HepG2 (cell line): ENCODE data around the gene RPLP2. TPM values are rescaled to one million over a fixed set of nuclear protein-coding genes. Genes with fewer than 3 reads are reported as not detected.

ENCODE experiments used
- ATF7-NPFF ChIP-seq: sonication (generic); formaldehyde crosslinking; IDR thresholded peaks from 2 replicates; pipeline ENCODE4 v1.8.1; 2023; ENCODE audit warnings: mild to moderate bottlenecking, low read depth, missing genetic modification reagents, moderate library complexity
- DRAP1 ChIP-seq: IDR thresholded peaks from 2 replicates; pipeline ENCODE4 v1.6.1; 2016; ENCODE audit warnings: missing genetic modification reagents, missing compliant biosample characterization
- LBX2 ChIP-seq: sonication (generic); formaldehyde crosslinking; IDR thresholded peaks from 2 replicates; pipeline ENCODE4 v1.5.0; 2020; ENCODE audit warnings: missing genetic modification reagents, mild to moderate bottlenecking, borderline replicate concordance
- MEIS1 ChIP-seq: sonication (generic); formaldehyde crosslinking; IDR thresholded peaks from 2 replicates; pipeline ENCODE4 v1.9.0; 2021; ENCODE audit warnings: mild to moderate bottlenecking, missing genetic modification reagents, moderate library complexity, borderline replicate concordance
- NR0B2 ChIP-seq: sonication (generic); formaldehyde crosslinking; IDR thresholded peaks from 2 replicates; pipeline ENCODE4 v1.4.0; 2020; ENCODE audit warnings: mild to moderate bottlenecking, missing genetic modification reagents
- SAP130 ChIP-seq: IDR thresholded peaks from 2 replicates; pipeline ENCODE4 v1.6.1; 2016; ENCODE audit warnings: low read depth
- SATB2 ChIP-seq: sonication (generic); formaldehyde crosslinking; IDR thresholded peaks from 2 replicates; pipeline ENCODE4 v1.5.0; 2020; ENCODE audit warnings: missing genetic modification reagents
- SMAD9 ChIP-seq: sonication (generic); formaldehyde crosslinking; IDR thresholded peaks from 2 replicates; pipeline ENCODE4 v1.5.1; 2020; ENCODE audit warnings: mild to moderate bottlenecking, missing genetic modification reagents
- SMYD3 ChIP-seq: sonication (generic); formaldehyde crosslinking; IDR thresholded peaks from 2 replicates; pipeline ENCODE4 v1.8.1; 2023; ENCODE audit warnings: mild to moderate bottlenecking, missing genetic modification reagents
- SP1 ChIP-seq, 2 experiments: fragments of 450-650 bp in 1 of 2; sonication (generic) in 1 of 2; formaldehyde crosslinking in 1 of 2; IDR thresholded peaks; 2 replicates each; pipeline versions ENCODE4 v1.4.0 to v1.6.1; 2016 to 2020; ENCODE audit warnings: missing genetic modification reagents in 1 of 2
- SP5 ChIP-seq: IDR thresholded peaks from 2 replicates; pipeline ENCODE4 v1.6.1; 2016; ENCODE audit warnings: low read depth, borderline replicate concordance
- SRSF1 ChIP-seq: fragments of 200-400 bp; formaldehyde crosslinking; optimal IDR thresholded peaks from 2 replicates; pipeline ENCODE3; 2017; ENCODE audit warnings: mild to moderate bottlenecking, low read depth, low read length, moderate library complexity
- THRA ChIP-seq: sonication (generic); formaldehyde crosslinking; IDR thresholded peaks from 2 replicates; pipeline ENCODE4 v1.4.0; 2020; ENCODE audit warnings: missing genetic modification reagents, borderline replicate concordance
- YY1 ChIP-seq: IDR thresholded peaks from 2 replicates; pipeline ENCODE4 v1.6.1; 2011; ENCODE audit warnings: low read length, low read depth, moderate library complexity, mild to moderate bottlenecking; ENCODE audit not compliant: insufficient read depth, insufficient replicate concordance
- ZBTB25 ChIP-seq: IDR thresholded peaks from 2 replicates; pipeline ENCODE4 v1.6.1; 2018; ENCODE audit warnings: missing genetic modification reagents
- ZC3H13 ChIP-seq: sonication (generic); formaldehyde crosslinking; IDR thresholded peaks from 2 replicates; pipeline ENCODE4 v1.8.1; 2023; ENCODE audit warnings: mild to moderate bottlenecking, missing genetic modification reagents, moderate library complexity
- ZMAT3 ChIP-seq: sonication (generic); formaldehyde crosslinking; conservative IDR thresholded peaks from 2 replicates; pipeline ENCODE4 v1.7.0; 2021; ENCODE audit warnings: missing genetic modification reagents
- ZNF274 ChIP-seq: sonication (generic); formaldehyde crosslinking; IDR thresholded peaks from 2 replicates; pipeline ENCODE4 v1.5.1; 2020; ENCODE audit warnings: mild to moderate bottlenecking, missing genetic modification reagents
- ZNF790 ChIP-seq: sonication (generic); formaldehyde crosslinking; IDR thresholded peaks from 2 replicates; pipeline ENCODE4 v1.8.0; 2022; ENCODE audit warnings: missing genetic modification reagents, mild to moderate bottlenecking, borderline replicate concordance
- polyA plus RNA-seq, 8 experiments: library from polyadenylated mRNA; depleted of rRNA in 3 of 8; stranded (reverse) in 7 of 8; unstranded in 1 of 8; fragments of >200 nt; fragmentation: Illumina TruSeq in 4 of 8; extraction: Trizol in 4 of 8; gene quantifications; 2 replicates each; pipeline versions ENCODE4 v1.2.1 to v1.2.3, GENCODE V29; 2011 to 2016; ENCODE audit warnings: low read depth in 4 of 8, missing spikeins in 1 of 8, mixed read lengths in 1 of 8; ENCODE audit not compliant: insufficient read depth in 1 of 8
- total RNA-seq, 5 experiments: library from RNA; depleted of rRNA; stranded (reverse); fragments of >200 nt; fragmentation: Illumina TruSeq; extraction: Trizol; gene quantifications; 2 replicates each; pipeline ENCODE4 v1.2.3, GENCODE V29; 2016; ENCODE audit warnings: low read depth in 1 of 5

RPLP2 gene
- total and polyA plus RNA-seq, 2 of the 13 experiments (the other 11 are each of a cell fraction or from before 2014, with no cell fraction given): 978 to 2,106 TPM

- peak; percentile 98 for TF ChIP-seq NR0B2 (CRISPR knock-in tag)
- peak; percentile 99 for TF ChIP-seq SAP130 (CRISPR knock-in tag)
- peak; percentile 67; the same call in 1 of the 2 replicates for TF ChIP-seq LBX2 (CRISPR knock-in tag)
- TF ChIP-seq ZBTB25 (CRISPR knock-in tag): 0 out of 2 replicates have a peak, but pooled peaks have one; percentile 79
- TF ChIP-seq ZMAT3 (CRISPR knock-in tag): peak; percentile 91
- TF ChIP-seq SMAD9 (CRISPR knock-in tag): 0 out of 2 replicates have a peak, but pooled peaks have one; percentile 82
- TF ChIP-seq ZNF274 (CRISPR knock-in tag): peak; percentile 60; the same call in 1 of the 2 replicates
- 0 out of 2 replicates have a peak, but pooled peaks have one; percentile 42 for TF ChIP-seq SATB2
- TF ChIP-seq SP5 (CRISPR knock-in tag): 0 out of 2 replicates have a peak, but pooled peaks have one; percentile 24
- TF ChIP-seq MEIS1: peak; percentile 94; the same call in 1 of the 2 replicates
- 0 out of 2 replicates have a peak, but pooled peaks have one; percentile 36 for TF ChIP-seq SMYD3
- no peak for TF ChIP-seq THRA (CRISPR knock-in tag)
- peak; percentile 67; the same call in 1 of the 2 replicates for TF ChIP-seq ZNF790 (CRISPR knock-in tag)
- peak; percentile 86 for TF ChIP-seq ZC3H13
- TF ChIP-seq SRSF1: peak; percentile 96
- TF ChIP-seq YY1: peak; percentile 83
- TF ChIP-seq ATF7-NPFF: peak; percentile 60; the same call in 1 of the 2 replicates
- peak; percentile 59; the same call in 1 of the 2 replicates for TF ChIP-seq DRAP1
- no peak; the same call in 1 of the 2 replicates for TF ChIP-seq SP1 (IDR thresholded peaks at IDR 0.05)
- TF ChIP-seq SP1 (CRISPR knock-in tag; IDR thresholded peaks at IDR 0.05): peak; percentile 78
Observed at GRCh38 chr11:842370-843002, 32.7 kb downstream of the RPLP2 start, which contains the start of the genes POLR2L and TSPAN4 (continued).
